Measurements from ENCODE around the gene NDUFS6.
"Not testable (repeated sequence)": the region's sequence is repeated elsewhere in the genome, so short reads cannot be mapped to it uniquely, and the experiment has no call there.

The NDUFS6 gene

DNA sequence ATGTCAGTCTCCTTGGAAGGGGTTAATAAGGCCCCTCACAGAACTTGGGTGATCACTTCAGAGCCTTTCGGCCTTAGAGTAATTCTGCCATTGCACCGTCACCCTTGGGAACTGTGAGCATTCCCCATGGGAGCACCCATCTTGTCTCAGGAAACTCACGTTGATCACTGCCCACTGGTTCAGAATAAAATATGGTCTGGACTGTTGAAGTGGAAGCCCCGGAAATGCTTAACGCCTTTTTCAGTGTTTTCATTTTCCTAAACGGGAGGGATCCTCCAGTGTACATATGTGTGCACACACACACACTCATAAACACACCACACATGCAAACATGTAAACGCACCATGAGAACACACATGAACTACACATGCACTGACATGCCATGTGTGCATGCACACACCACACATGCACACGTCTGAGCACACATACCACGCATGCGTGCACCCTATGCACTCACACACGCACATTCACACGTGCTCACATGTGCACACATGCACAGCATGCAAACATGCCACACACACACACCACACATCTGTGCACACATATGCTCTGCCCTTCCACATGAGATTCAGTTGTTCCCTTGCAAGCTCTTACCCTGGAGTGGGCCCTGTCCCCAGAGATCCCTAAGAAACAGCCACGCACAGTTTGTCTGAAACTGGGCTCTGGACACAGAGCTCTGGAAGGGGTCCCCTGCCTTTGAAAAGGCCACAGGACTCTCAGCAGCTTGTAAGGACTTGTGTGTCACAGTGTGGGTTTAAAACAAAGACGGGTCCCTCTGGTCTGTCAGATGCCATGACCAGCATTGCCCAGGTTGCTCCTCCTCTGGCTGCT is 18.6 kb upstream of the NDUFS6 start:
- DNase-seq (ENCODE audit: low spot score) = no peak

DNA sequence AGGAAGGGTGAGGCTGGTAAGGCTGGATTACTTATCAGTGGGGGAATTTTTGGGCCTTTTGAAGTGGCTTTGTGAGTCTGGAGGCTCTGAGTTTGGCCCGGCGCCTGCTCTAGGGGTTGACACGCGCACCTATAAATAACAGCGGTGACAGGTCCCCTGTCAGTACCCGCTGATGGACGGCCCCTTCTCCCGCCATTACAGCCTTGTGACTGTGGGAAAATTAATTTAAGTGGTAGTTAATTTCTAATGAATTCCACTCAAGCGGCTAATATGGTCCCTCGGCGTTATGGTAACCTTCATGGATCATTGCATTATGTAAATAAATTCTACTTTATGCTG is 18.0 kb upstream of the NDUFS6 start:
- no peak for DNase-seq (ENCODE audit: low spot score)

DNA sequence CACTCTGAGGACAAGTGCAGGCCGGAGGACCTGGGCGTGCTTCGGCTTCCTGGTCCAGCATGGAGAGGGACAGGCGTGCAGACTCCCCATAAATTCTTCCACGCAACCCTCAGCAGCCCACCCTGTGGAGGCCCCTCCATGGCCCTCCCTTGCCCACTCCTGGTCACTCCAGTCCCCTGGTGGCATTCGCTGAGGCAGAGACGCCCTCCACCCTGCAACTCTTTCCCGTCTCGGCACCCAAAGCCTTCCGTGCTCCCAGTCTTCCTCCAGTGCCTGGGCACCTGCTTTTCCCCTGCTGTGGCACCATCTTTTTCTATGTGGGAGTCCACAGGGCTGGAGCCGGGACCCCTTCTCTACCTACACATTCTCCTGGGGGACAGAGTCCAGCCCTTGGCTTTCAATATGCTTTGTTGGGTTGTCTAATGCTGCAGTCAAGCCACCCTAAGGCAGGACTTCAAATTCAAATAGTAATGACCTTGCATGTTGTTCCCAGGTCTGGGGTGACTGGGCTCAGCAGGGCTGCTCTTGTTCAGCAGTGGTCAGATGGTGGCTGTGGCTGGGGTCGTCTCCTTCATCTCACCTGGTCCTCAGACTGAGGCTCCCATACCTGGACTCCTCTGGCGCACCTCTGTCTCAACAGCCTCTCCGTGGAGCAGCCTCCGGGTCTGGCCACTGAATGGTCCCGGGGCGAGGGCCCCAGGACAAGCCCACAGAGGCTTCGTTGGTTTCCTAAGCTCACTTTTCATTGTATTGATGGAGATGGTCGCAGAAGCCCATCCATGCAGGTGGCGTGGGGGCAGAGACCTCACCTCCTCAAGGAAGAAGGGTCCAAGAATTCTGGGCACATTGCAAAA is 16.8 kb upstream of the NDUFS6 start:
- DNase-seq (ENCODE audit: low spot score) = no peak

DNA sequence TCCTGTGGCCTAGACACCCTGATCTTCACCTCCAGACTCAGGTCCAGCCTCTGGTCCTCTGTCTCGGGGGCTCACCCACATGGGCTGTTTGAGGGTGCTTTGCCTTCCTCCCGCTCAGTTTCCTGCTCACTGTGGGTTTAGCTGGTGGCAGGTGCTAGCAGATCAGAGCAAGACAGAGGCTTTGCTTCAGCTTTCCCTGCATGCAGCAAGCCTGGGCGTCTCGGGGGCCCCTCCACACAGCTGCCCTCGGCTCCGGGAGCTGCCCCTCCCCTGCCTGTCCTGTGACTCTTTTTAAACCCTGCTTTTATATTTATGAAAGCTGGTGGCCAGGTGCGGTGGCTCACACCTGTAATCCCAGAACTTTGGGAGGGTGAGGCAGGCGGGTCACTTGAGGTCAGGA is 16.1 kb upstream of the NDUFS6 start:
- DNase-seq (ENCODE audit: low spot score) = no peak

DNA sequence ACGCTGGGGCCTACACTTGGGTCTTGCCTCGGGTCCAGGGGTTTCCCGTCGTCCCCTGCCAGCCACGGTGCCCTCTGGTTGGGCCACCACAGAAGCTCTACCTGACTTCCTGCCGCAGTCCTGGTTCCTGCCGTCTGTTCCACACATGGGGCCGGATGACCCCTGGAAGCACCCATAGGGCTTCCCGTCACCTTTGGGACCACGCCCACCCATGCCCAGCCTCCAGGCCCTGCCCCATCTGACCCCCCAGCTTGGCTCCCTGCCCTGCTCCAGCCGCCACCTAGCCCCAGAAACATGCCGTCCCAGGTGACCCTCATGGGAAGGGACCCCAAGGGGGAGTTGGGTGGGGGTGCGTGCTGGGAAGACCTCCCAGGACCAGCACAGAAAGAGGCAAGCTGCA is 15.2 kb upstream of the NDUFS6 start:
- no peak for DNase-seq (ENCODE audit: low spot score)

DNA sequence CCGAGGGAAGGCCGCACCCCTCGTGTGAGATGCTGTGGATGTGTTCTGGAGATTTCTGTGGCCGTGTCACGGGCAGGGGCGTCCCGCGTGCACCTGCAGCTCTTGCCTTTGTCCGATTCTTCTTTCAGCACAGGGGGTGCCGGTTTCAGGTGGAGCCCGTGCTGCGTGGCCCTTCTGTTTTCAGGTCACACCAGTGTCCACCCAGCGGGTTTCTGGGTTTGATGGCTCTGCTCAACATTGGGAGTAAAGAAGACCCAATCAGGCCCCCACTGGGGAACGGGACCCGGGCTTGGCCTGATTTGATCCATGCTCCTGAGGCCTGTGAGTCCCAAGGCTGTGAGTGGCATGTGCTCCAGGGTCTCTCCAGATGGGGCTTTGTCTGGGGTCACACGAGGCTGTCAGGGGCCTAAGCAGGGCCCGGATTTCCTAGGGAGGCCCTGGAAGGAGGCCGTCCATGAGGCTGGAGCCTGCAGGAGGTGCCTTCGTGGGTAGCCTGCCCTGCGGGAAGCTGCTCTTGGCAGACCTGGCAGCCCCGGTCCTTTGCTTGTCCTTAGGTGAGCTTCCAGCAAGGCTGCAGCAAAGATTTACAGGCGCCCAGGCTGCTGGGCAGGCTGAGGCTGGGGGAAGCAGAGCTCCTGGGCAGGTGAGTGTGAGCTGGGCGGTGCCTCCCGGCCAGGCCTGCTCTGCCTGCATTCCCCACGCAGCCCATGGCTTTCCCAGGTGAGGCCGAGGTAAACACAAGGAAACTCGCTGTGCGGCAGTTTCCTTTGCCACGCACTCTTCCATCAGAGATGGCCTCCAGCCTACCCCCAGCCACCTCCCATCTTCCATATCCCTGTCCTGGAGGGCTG is 14.4 kb upstream of the NDUFS6 start:
- DNase-seq (ENCODE audit: low spot score) = no peak

DNA sequence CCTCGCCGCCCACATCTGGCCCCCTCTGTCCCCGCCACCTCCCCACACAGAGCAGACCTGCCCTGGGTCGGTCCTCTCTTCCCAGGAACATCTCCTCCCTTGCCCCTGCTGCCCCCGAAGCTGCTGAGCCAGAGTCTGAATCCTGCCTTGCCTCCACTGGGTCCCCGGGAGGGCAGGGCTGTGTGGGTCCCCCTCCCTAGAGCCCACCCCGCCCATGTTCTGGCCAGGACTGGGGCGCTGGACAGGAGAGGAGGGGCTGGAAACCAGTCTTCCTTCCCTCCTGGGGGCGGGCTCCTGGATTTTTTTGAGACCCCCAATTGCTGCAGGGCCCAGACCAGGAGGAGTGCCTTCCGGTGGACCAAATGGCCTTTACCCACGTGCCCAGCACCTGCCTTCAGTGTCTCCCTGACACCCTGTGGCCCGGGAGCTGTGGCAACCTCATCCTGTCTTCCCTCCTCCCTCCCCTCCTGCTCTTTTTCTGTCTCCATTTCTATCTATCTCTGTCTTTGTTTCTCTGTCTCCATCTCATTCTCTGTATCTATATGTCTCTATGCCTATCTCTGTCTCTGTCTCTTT is 13.6 kb upstream of the NDUFS6 start:
- DNase-seq (ENCODE audit: low spot score) = no peak

DNA sequence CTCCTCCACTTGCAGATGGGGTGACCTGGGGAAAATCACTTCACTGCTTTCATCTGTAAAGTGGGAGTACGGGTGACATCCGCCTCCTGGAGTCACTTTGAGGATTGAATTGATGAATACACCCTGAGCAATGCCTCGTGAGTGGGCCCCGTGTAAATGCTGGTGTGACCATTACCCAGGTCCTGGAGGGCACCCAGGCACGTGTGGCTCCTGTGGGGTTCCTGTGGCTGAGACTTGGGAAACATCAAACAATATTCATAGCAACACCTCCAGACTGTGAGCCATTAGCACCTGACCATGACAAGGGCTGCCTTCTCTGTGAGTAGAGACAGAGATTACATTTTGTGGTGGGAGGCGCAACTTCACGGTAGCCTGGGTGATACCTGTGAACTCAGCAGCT is 13.0 kb upstream of the NDUFS6 start:
- no peak for DNase-seq (ENCODE audit: low spot score)

DNA sequence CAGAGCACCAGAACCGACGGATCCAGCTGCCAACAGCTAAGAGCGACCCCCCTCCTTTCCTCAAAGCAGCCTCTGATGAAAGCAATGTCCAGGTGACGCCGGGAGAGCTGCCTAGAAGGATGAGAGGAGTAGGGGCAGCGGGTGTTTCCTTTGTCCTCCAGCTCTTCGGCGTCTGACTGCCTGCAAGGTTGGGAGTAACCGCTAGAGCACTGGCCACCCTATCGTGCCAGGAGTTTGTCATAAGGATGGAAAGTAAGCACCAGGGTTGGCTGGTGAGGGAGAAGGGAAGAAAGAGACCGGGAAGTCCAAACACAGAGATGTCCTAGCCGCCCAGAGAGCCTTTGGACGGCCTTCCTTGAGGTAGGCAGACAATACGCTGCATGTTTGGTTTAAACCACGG is 12.4 kb upstream of the NDUFS6 start:
- no peak for DNase-seq (ENCODE audit: low spot score)

DNA sequence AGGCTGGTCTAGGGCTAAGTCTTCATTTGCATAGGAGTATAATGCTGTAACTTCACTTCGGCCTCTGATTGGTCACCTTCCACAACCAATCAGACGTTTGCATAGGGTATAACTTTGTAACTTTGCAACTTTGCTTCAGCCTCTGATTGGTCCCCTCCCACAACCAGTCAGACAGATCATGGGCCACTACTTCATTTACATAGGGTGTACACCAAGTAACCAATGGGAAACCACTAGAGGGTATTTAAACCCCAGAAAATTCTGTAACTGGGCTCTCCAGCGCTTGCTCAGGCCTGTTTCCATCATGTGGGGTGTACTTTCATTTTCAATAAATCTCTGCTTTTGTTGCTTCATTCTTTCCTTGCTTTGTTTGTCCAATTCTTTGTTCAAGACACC is 11.8 kb upstream of the NDUFS6 start:
- DNase-seq (ENCODE audit: low spot score) = not testable (repeated sequence)

DNA sequence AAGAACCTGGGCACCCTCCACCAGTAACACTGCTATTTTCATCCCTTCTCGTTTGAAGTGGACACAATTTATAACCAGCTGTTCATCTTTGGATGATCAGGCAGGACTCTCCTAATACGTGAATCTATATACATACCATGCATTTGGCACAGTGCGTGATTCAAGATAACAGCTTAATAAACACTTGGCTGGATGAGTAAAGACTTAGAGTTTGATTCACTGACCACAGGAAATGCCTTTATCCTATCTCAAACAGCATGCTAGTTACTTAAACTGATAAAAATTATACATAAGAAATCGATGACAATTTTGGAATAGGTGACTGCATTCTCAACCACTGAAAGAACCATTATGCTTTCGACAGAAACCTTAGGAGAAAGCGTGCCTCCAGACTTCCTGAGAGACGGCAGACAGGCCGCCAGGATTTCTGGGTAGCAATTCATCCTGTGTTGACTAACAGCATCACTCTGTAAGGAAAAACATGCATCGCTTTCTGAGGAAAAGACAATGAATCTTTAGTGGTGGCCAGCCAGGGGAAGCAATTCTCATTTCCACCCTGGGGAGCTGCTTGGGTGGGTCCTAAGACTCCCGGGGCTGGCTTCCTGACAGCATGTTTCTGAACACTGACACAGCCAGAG is 11.3 kb upstream of the NDUFS6 start:
- peak; percentile 49 for DNase-seq (ENCODE audit: low spot score)

DNA sequence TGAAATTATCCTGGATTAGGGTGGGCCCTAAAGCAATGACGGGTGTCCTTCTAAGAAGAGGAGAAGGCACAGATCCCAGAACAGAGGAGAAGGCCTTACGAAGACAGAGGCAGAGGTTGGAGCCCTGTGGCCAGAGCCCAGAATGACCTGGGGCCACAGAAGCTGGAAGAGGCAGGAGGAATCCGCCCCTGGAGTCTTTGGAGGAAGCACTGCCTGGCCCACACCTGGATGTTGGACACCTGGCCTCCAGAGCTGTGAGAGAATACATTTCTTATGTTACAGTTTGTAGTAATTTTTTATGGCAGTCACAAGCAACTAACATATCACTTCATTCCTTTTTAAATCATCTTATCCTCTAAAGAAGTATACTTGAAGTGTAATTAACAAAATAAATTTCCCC is 10.0 kb upstream of the NDUFS6 start:
- no peak for DNase-seq (ENCODE audit: low spot score)

DNA sequence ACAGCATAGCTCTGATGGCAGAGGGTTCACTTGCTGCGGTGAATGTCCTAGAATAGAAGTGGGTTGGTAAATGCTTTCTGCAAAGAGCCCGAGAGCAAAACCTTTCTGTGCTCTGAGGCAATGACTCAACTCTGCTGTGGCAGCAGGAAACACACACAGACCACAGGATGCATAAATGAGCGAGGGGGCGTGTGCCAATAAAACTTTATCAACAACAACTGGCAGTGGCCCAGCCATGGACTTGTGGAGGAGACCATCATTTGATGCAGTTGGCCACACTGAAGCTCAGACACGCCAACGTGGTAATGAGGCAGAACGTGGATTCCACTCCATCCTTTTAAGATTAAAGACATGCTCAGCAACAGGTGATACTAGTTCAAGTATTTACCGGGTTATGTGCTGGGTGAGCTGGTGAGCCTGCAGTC is 8.4 kb upstream of the NDUFS6 start:
- peak; percentile 35 for DNase-seq (ENCODE audit: low spot score)

DNA sequence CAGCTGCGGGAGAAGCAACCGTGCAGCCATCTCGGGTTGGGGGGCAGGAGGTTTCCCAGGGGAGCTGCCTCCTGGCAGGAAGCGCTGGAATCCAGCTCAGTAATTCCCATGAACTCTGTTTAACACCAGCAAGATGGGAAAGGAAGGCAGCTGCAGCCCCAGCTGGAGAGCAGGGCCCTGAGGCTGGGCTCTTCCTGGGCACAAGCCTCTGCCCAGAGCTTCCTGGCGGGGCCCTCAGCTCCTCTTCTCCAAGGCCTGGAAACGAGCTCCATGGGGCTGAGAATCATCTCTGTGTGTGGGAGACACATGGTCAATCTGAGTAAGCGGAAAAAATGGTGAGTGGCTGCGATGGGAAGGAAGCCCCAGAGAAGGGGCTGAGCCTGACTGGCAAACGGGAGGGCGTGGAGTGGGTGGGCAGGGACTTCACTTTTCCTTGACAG is 7.9 kb upstream of the NDUFS6 start:
- DNase-seq (ENCODE audit: low spot score) = peak; percentile 28

DNA sequence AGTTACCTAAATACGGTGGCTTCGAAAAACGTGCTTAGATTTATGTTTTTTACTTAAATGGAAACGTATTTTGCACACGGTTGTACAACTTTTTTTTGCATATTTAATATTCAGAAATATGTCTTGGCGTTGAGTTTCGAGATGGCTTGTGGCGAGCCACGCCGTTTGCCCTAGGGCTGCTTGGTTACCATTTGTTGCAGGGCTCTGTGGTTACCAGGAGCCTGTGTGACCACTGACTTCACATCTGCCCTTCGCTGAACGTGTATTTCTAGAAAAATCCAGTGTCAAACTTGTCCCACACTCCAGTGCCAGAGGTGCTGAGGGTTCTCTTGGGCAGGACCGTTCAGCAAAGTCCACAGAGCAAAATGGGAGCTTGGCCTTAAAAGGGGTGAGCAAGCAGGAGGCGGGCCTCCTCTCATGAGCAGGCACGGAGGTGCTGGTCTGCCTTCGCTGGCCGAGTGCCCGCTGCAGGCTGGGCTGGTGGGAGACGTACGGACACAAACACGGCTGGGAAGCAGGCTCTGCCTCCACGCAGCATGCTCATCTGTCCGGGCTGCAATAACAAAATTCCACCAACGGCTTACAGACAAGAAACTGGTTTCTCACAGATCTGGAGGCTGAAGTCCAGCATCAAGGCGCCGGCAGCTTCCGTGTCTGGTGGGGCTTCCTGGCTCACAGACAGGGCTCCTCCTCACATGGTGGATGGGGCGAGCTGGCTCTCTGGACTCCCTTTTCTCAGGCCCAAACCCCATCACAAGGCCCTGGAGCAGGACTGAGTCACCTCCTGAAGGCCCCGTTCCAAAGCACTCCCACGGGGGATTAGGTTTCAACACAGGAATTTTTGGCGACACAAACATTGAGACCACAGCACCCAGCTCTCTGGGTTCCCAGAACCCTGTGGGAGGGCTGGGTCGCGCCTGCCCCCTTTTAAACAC is 7.0 kb upstream of the NDUFS6 start:
- peak; percentile 44 for DNase-seq (ENCODE audit: low spot score)

DNA sequence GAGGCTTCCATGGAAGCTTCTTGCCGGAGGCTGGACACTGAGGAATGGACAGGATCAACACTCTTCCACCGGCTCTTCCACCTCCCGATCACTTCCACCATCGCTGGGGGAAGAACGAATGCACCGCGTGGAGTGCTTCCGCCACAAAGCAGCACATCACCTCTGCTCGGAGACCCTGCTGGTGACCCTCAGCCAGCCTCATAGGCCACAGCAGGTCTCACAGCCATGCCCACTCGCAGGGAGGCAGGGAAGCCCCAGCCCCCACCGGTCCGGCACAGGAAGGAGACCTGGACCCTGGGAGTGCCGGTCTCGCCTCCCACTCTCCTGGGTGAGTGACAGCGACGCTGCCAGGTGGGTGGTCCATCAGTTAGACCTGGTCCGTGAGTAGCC is 6.3 kb upstream of the NDUFS6 start:
- DNase-seq (ENCODE audit: low spot score) = no peak

DNA sequence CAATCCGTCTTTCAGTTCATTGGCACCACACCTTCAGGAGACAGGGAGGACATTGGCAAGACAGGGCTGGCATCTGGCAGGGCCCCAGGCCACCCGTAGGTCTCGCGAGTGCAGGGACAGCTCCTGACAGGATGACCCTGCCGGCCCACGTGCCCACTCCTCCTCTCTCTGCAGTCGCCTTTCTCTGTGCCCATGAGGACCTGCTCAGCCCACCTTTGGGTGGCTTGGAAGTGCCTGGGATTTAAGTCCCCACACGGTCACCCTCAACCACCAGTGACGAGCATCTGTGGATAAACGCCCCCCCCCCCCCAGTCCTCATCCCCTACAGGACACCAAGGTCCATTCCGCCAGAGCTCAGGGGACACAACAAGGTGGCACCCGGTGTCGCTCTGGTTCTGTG is 5.7 kb upstream of the NDUFS6 start:
- DNase-seq (ENCODE audit: low spot score) = no peak

DNA sequence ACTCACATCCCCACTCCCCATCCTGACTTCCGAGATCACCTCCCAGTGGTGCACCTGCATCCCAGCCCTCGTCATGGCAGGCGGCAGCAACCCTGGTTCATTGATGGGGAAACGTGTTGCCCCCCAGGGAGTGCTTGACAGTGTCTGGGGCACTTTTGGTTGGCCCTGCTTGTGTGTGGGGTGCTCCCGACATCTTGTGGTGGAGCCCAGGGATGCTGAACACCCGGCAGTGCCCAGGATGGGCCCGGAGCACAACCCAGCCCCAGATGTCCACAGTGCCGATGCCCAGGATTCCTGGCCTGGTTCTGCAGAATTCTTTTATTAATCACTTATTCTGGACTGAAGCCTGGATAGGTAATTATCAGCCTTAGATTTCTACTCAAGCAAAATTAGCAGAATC is 5.3 kb upstream of the NDUFS6 start:
- DNase-seq (ENCODE audit: low spot score) = no peak

DNA sequence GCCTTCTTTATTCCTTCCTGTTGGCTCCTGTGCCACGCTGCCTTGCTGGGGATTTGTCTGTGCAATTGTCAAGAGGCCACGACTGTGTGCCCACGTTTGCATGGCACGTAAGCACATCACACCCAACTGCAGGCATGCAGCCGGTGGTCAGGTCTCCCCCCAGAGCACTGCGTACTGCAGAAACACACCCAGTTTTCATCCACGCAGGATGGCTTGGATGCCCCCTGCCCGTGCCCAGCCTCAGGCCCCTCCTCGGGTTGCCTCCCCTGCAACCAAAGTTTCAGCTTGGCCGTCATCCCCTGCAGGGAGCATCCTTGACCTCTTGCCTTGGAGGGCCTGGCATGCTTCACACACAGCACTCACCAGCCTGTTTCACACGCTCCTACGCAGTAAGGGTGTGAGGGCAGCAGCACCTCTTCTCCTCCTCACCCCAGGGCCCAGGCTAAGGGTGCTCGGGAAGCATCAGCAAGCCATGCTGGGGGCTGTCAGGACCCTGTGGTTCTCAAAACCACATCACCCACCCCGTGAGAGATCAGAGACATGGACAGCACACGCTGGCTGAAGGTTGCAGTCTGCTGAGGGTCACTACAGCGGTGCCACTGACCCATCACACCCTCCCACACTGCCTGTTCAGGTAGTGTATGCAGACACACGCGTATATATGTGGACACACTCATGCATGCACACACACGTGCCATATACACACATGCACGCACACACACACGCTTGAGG is 4.7 kb upstream of the NDUFS6 start:
- DNase-seq (ENCODE audit: low spot score) = no peak

Measured in AG08395 (cell line).